Naive B cell (primary cell): ENCODE results near the gene SLC31A2. TPM values are rescaled to one million over a fixed set of nuclear protein-coding genes. Genes with fewer than 3 reads are reported as not detected.

ENCODE experiments used
- ATAC-seq, 2 donors: fragments of 150-1000 bp; cut with Tn5 transposase; 2 replicates each; pipeline ENCODE4 v1.10.0; 2021; ENCODE audit warnings: low read depth in 2 of 2, mild to moderate bottlenecking in 2 of 2, moderate library complexity in 2 of 2
- DNase-seq: peaks from one replicate; pipeline ENCODE4 v3.0.0; 2022
- H3K27ac Mint-ChIP-seq, 6 donors: one replicate each; pipeline ENCODE4 v1.8.0; 2020 to 2022; ENCODE audit warnings: mild to moderate bottlenecking in 6 of 6, mixed read lengths in 6 of 6, moderate library complexity in 5 of 6, inconsistent platforms in 2 of 6
- H3K27me3 Mint-ChIP-seq, 3 donors: one replicate each; pipeline ENCODE4 v1.8.0; 2021 to 2022; ENCODE audit warnings: mixed read lengths in 3 of 3, mild to moderate bottlenecking in 1 of 3
- H3K36me3 Mint-ChIP-seq, 2 donors: one replicate each; pipeline ENCODE4 v1.8.0; 2020 to 2022; ENCODE audit warnings: mixed read lengths in 2 of 2, inconsistent platforms in 1 of 2, mild to moderate bottlenecking in 1 of 2
- H3K4me1 Mint-ChIP-seq, 3 donors: one replicate each; pipeline ENCODE4 v1.8.0; 2020 to 2022; ENCODE audit warnings: mixed read lengths in 3 of 3, inconsistent platforms in 1 of 3, mild to moderate bottlenecking in 1 of 3, moderate library complexity in 1 of 3
- H3K4me3 Mint-ChIP-seq, 8 donors: one replicate each; pipeline ENCODE4 v1.8.0; 2020 to 2022; ENCODE audit warnings: mild to moderate bottlenecking in 8 of 8, mixed read lengths in 8 of 8, moderate library complexity in 8 of 8, inconsistent platforms in 2 of 8
- H3K9me3 Mint-ChIP-seq, 7 donors: one replicate each; pipeline ENCODE4 v1.8.0; 2020 to 2022; ENCODE audit warnings: mixed read lengths in 7 of 7, mild to moderate bottlenecking in 5 of 7, inconsistent platforms in 2 of 7, moderate library complexity in 1 of 7
- polyA plus RNA-seq, 6 donors: library from polyadenylated mRNA; unstranded; fragments of 300-500 nt; fragmentation: Illumina TruSeq; gene quantifications; one replicate each; pipeline ENCODE4 v1.2.3, GENCODE V29; 2021; ENCODE audit warnings: low read depth in 6 of 6

The SLC31A2 gene
- polyA plus RNA-seq, 6 donors from 2014 or later = 1.3 to 2.5 (median 1.8) TPM; not detected in 1

DNA sequence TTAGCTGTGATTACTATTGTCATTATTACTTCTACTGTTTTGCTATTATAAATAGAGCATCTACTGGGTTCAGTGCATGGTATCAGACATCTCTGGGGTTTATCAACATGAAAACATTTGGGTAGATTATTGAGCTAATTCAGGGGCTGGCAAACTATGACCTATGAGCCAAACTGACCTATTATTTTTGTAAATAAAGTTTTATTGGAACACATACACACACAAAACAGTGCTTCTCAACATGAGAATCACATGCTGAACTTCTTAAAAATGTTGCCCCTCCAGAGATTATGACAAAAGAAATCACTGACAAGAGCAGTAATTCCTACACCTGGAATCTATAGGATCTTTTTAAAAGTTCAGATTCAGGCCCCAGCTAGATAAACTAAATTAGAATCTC, 30.4 kb downstream of the SLC31A2 start:
- peaks cover 74 to 78% of the 10 kb centered on the region in 2 donors for H3K36me3 Mint-ChIP-seq
- H3K4me1 Mint-ChIP-seq = peaks cover 0 to 12% (median 4%) of the 10 kb centered on the region in 3 donors
- DNase-seq (no peak), ATAC-seq (no peak)
- no peaks in the 10 kb centered on the region for H3K27me3 Mint-ChIP-seq
- H3K27ac Mint-ChIP-seq = peak overlapping the region in 1 of 6 donors; percentile 27
- no peaks in the 10 kb centered on the region for H3K9me3 Mint-ChIP-seq
- H3K4me3 Mint-ChIP-seq = no peak overlapping the region

DNA sequence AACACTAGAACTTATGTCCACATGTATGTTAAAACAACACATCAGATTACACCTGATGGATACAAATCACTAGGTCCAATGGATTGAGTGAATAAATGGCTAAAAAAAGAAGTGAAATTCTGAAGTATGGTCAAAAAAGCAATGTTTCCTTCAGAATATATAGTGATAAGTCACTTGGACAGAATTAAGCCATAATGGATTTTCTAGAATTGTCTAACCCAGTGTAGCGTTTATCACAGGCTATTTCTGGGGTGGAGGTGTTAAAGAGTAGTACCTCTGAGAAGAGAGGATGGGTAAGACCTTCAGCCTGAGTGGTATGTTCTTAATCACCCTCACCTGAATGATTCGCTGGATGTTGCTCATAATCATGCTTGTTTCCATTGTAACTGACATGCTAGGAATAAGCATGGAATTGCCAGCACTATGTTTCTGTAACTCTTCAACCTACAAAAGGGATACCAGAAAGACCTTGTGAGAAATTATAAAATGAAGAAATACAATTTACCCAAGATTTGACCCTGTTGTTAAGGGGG, 33.2 kb downstream of the SLC31A2 start:
- Mint-ChIP-seq H3K27me3 (no peaks in the 10 kb centered on the region), H3K27ac (no peak overlapping the region), H3K4me3 (no peak overlapping the region), H3K4me1 (no peaks in the 10 kb centered on the region), H3K9me3 (no peaks in the 10 kb centered on the region), H3K36me3 (peaks cover 53 to 67% of the 10 kb centered on the region in 2 donors)
- ATAC-seq (no peak), DNase-seq (no peak)

GRCh38 chr9:113184539-113184938, 33.7 kb downstream of the SLC31A2 start:
- H3K27ac Mint-ChIP-seq = no peak overlapping the region
- ATAC-seq (no peak), DNase-seq (no peak)
- H3K4me1 Mint-ChIP-seq = no peaks in the 10 kb centered on the region
- no peaks in the 10 kb centered on the region for H3K9me3 Mint-ChIP-seq
- no peaks in the 10 kb centered on the region for H3K27me3 Mint-ChIP-seq
- peaks cover 53 to 64% of the 10 kb centered on the region in 2 donors for H3K36me3 Mint-ChIP-seq
- H3K4me3 Mint-ChIP-seq = no peak overlapping the region

DNA sequence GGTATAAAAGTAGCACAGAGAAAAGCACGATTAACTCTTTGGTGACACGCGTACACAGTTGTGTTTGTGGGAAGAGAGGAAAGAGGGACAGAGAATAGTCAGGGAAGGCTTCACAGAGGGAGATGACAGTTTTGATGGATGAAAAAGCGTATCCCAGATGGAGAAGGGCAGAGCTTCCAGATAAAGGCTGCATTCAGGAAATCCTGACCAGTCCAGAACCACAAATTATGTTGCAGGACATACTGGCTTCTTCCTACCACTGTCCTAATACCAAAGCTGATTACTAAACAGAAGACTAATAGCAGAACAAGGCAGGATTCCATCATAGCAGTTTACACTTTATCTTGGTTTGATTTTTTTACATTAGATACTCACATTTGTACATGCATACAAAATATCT, 34.5 kb downstream of the SLC31A2 start:
- ATAC-seq (no peak), DNase-seq (no peak)
- Mint-ChIP-seq H3K4me1 (no peaks in the 10 kb centered on the region), H3K4me3 (no peak overlapping the region), H3K27ac (peak overlapping the region in 1 of 6 donors; percentile 15), H3K36me3 (peaks cover 55 to 68% of the 10 kb centered on the region in 2 donors), H3K9me3 (no peaks in the 10 kb centered on the region), H3K27me3 (no peaks in the 10 kb centered on the region)

DNA sequence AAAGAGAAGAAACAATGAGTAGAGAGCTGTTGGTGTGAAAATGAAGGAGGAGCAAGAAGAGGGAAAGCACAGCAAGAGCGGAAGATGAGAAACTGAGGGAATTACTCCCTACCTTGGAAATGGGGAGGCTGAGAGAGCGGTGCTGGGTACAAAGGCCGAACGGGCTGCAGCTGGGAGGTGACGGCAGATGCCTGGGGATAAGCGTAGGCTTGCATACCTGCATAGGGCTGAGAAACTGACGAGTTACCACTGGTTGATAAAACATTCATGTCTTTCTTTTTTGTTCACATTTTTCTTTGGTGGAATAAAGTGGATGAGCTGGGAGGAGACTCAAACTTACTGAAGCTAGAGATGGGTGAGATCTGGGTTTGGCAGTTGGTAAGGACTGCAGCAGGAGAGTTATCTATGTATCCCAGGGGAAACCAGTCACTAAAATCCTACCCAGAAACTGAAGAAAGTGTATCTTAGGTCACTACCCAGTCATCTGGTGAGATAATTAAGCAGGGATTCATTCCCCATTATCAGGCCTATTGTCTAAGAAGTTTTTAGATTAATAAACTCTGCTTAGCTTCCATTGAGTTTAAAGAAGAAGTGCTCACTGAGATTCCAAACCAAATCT, 35.4 kb downstream of the SLC31A2 start:
- Mint-ChIP-seq H3K27ac (peak overlapping the region in 1 of 6 donors; percentile 12), H3K4me1 (no peaks in the 10 kb centered on the region), H3K4me3 (no peak overlapping the region), H3K9me3 (no peaks in the 10 kb centered on the region), H3K36me3 (peaks cover 52 to 63% of the 10 kb centered on the region in 2 donors), H3K27me3 (no peaks in the 10 kb centered on the region)
- ATAC-seq = no peak
- no peak for DNase-seq

DNA sequence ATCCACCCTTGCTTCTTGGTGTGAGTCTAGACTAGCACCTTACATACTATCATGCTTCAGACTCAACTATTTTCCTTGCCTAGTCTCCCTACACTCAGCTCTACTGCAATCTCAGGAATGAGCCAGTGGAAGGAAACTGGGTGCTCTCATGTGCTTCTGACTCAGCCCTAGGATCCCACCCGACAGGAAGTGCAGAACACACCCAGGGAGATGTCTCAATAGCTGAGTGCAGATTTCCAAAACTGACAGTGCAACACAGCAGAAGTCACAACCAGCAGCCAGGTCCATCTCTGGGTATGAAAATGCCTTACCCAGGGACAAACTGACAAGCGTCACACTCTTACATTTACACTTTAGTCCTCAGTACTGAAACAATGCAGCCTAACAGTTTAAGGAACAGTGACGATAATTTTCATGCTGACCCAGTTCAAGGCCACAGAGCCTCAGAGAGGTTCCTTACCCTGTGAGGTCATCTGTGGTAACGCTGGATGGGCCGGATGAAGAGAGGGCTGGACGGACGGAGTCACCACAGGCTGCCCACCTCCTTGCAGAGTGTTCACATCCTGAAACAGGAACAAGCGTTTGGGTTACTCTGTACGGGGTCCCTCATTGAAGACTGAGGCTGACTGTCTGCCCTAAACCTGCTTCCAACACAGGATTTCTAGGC, 37.3 kb downstream of the SLC31A2 start:
- Mint-ChIP-seq H3K9me3 (no peaks in the 10 kb centered on the region), H3K36me3 (peaks cover 37 to 50% of the 10 kb centered on the region in 2 donors), H3K4me1 (no peaks in the 10 kb centered on the region), H3K27ac (no peak overlapping the region), H3K27me3 (no peaks in the 10 kb centered on the region), H3K4me3 (no peak overlapping the region)
- no peak for ATAC-seq
- DNase-seq = no peak

DNA sequence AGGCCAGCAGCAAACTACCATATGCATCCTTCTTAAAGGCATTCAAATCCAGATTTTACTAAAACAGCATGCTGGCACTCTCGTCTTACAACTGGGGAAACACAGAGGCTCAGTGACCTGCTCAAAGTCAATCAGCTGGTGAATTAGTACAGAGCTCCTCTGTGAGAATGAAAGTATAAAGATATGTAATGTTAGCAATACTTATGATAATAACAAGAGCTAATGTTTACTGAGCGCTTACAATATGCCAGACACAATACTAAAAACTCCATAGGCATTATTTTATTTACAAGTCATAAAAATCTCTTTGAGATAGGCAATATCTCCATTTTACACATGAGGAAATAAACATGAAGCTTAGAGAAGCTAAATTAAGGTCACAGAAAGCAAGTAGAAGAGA, 41.6 kb downstream of the SLC31A2 start:
- H3K27me3 Mint-ChIP-seq = no peaks in the 10 kb centered on the region

DNA sequence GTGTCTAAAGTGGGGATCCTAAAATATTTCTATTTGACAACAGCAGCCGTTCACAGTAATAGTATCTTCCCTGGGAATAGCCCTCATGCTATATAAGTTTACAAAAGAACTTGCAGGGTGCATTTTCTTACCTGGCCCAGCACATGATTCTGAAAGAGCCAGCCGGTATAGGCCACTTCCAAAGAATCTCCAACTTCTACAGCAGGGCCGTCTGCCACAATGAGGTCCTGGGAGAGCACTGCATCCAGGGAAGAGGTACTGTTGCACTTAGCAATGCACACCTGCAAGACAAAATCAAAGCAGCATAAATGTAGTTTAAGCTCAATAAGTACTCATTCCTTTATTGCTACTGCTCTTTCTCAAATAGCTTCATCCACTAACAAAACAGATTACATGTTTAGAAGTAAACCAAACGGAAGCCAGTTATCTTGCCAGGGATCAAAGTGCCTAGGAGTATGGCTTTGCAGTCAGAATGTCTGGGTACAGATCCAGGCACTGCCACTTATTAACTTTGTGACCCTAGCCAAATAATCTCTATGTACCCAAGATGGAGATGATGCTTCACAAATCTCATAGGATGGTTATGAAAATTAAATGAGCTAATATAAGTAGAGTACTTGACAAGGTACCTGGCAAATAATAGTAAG, 49.0 kb downstream of the SLC31A2 start:
- Mint-ChIP-seq H3K36me3 (peaks cover 36 to 53% of the 10 kb centered on the region in 2 donors), H3K27me3 (no peaks in the 10 kb centered on the region), H3K9me3 (peaks cover 0 to 2% (median 0%) of the 10 kb centered on the region in 7 donors), H3K4me3 (no peak overlapping the region), H3K27ac (peak overlapping the region in 1 of 6 donors; percentile 34), H3K4me1 (no peaks in the 10 kb centered on the region)
- DNase-seq (no peak), ATAC-seq (no peak)

More for the DNA sequence above, 41.6 kb downstream of the SLC31A2 start:
- DNase-seq (no peak), ATAC-seq (no peak)
- Mint-ChIP-seq H3K9me3 (no peaks in the 10 kb centered on the region), H3K4me1 (peaks cover 0 to 3% (median 0%) of the 10 kb centered on the region in 3 donors), H3K36me3 (peaks cover 24 to 40% of the 10 kb centered on the region in 2 donors), H3K27ac (no peak overlapping the region), H3K4me3 (no peak overlapping the region)

DNA sequence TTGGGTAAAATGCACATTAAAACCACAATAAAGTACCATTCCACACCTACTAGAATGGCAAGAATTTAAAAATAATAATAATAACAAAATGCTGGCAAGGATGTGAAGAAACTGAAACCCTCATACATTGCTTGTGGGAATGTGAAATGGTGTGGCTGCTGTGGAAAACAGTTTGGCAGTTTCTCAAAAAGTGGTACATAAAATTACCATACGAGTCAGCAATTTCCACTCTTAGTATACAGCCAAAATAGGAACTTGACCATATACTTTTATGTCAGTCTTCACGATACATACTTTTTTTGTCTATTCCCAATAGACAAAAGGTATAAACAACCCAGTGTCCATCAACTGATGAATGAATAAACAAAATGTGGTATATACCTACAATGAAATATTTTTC, 54.6 kb downstream of the SLC31A2 start:
- Mint-ChIP-seq H3K4me1 (peaks cover 0 to 17% (median 3%) of the 10 kb centered on the region in 3 donors), H3K27me3 (no peaks in the 10 kb centered on the region), H3K27ac (peak overlapping the region in 1 of 6 donors; percentile 64), H3K9me3 (peaks cover 0 to 2% (median 0%) of the 10 kb centered on the region in 7 donors), H3K4me3 (no peak overlapping the region), H3K36me3 (peaks cover 19 to 38% of the 10 kb centered on the region in 2 donors)
- DNase-seq (no peak), ATAC-seq (no peak)

DNA sequence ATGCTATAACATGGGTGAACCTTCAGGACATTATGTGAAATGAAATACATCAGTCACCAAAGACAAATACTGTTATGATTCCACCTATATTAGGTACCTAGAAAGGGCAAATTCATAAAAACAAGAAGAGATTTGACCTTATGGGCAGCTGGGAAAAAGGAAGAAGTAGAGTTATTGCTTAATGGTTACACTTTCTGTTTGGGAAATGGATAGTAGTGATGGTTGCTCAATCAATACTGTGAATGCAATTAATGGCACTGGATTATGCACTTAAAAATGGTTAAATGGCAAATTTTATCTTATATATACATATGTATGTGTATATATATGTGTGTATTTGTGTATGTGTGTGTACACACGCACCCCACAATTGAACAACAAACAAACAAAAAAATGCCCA, 55.1 kb downstream of the SLC31A2 start:
- Mint-ChIP-seq H3K36me3 (peaks cover 19 to 38% of the 10 kb centered on the region in 2 donors), H3K9me3 (peaks cover 0 to 2% (median 0%) of the 10 kb centered on the region in 7 donors), H3K27ac (peak overlapping the region in 1 of 6 donors; percentile 64), H3K4me1 (peaks cover 0 to 17% (median 3%) of the 10 kb centered on the region in 3 donors), H3K4me3 (no peak overlapping the region), H3K27me3 (no peaks in the 10 kb centered on the region)
- DNase-seq (no peak), ATAC-seq (no peak)

- peaks cover 15 to 41% (median 19%) of the 10 kb centered on the region in 3 donors for H3K4me1 Mint-ChIP-seq
- H3K27me3 Mint-ChIP-seq = no peaks in the 10 kb centered on the region
- peak overlapping the region in 1 of 6 donors; percentile 44 for H3K27ac Mint-ChIP-seq
- DNase-seq (no peak), ATAC-seq (no peak)
- no peaks in the 10 kb centered on the region for H3K9me3 Mint-ChIP-seq
- H3K4me3 Mint-ChIP-seq = no peak overlapping the region
- peaks cover 6 to 17% of the 10 kb centered on the region in 2 donors for H3K36me3 Mint-ChIP-seq
These were observed 60.0 kb downstream of the SLC31A2 start for GRCh38 chr9:113210815-113211214.
